HL-60 (cell line): ENCODE results near the gene ANKRD13D.

Experiments used
- CTCF ChIP-seq: IDR thresholded peaks from one replicate; pipeline ENCODE4 v1.5.1; 2011; ENCODE audit warnings: low read length, control low read depth, inconsistent platforms; ENCODE audit not compliant: insufficient read depth
- GABPA ChIP-seq: IDR thresholded peaks from 2 replicates; pipeline ENCODE4 v1.6.1; 2012; ENCODE audit warnings: low read depth
- POLR2AphosphoS5 ChIP-seq: IDR thresholded peaks from 2 replicates; pipeline ENCODE4 v1.6.1; 2012; ENCODE audit warnings: low read depth

- peak; percentile 37 for TF ChIP-seq CTCF
- no peak for TF ChIP-seq GABPA
- TF ChIP-seq POLR2AphosphoS5, result peak; percentile 50
Measured at GRCh38 chr11:67252831-67253239, 36.3 kb upstream of the ANKRD13D start.
